MCF 10A (cell line): ENCODE measurements around the gene REV3L. TPM values are rescaled to one million over a fixed set of nuclear protein-coding genes. Genes with fewer than 3 reads are reported as not detected.

ENCODE experiments used
- BruUV-seq: library from RNA; stranded (reverse); fragments of 400-500 nt; replicated peaks from 2 replicates; lab custom pipeline; 2021; lab: Mats Ljungman, UMichigan
- CTCF ChIA-PET: fragments of 300-600 bp; sonication (Branson Sonifier 250); formaldehyde crosslinking; extraction: SDS; loops from one replicate; lab custom pipeline; 2021; ENCODE audit warnings: antibody characterized with exemption, inconsistent platforms; lab: Yijun Ruan, JAX
- POLR2A ChIA-PET: fragments of 300-600, 350-650 bp; sonication (Branson Sonifier 250); formaldehyde crosslinking; extraction: SDS; loops from one replicate; lab custom pipeline; 2020; ENCODE audit warnings: antibody characterized with exemption, inconsistent platforms; lab: Yijun Ruan, JAX
- DNase-seq: peaks from one replicate; pipeline ENCODE4 v3.0.0-alpha.2; 2018; ENCODE audit not compliant: unreplicated experiment
- H3K27ac Mint-ChIP-seq: one replicate; pipeline ENCODE4 v1.8.0; 2022; ENCODE audit warnings: mild to moderate bottlenecking, low read depth, mixed read lengths; ENCODE audit not compliant: unreplicated experiment
- H3K27me3 Mint-ChIP-seq: one replicate; pipeline ENCODE4 v1.8.0; 2022; ENCODE audit warnings: mixed read lengths; ENCODE audit not compliant: insufficient read depth, unreplicated experiment
- H3K36me3 Mint-ChIP-seq: one replicate; pipeline ENCODE4 v1.8.0; 2022; ENCODE audit warnings: mild to moderate bottlenecking, moderate library complexity, mixed read lengths; ENCODE audit not compliant: insufficient read depth, unreplicated experiment
- H3K4me1 Mint-ChIP-seq: one replicate; pipeline ENCODE4 v1.8.0; 2022; ENCODE audit warnings: mixed read lengths; ENCODE audit not compliant: insufficient read depth, unreplicated experiment
- H3K4me3 Mint-ChIP-seq: one replicate; pipeline ENCODE4 v1.8.0; 2022; ENCODE audit warnings: mild to moderate bottlenecking, moderate library complexity, mixed read lengths; ENCODE audit not compliant: unreplicated experiment
- H3K9me3 Mint-ChIP-seq: one replicate; pipeline ENCODE4 v1.8.0; 2022; ENCODE audit warnings: mixed read lengths; ENCODE audit not compliant: unreplicated experiment
- CTCF ChIP-seq: fragments of 200-600 bp; IDR thresholded peaks from one replicate; pipeline ENCODE4 v1.8.0; 2022; ENCODE audit warnings: antibody characterized with exemption, mild to moderate bottlenecking; ENCODE audit not compliant: unreplicated experiment
- intact Hi-C: fragments of 100-400 bp; cut with micrococcal nuclease; formaldehyde crosslinking; loops from 2 replicates; pipeline ENCODE4 v1.14.1; 2022
- total RNA-seq: library from RNA; stranded (reverse); gene quantifications from 2 replicates; pipeline ENCODE4 v1.2.3, GENCODE V29; 2022

Gene REV3L
- total RNA-seq, 1 experiment from 2014 or later, result 31.2 TPM

- intact Hi-C loops, result no loop called here
- no peak for TF ChIP-seq CTCF
- DNase-seq, result no peak
- H3K9me3 Mint-ChIP-seq, result no peaks in the 10 kb centered on the region
- no peak overlapping the region for H3K4me3 Mint-ChIP-seq
- BruUV-seq, result no TSS peak
- H3K27ac Mint-ChIP-seq, result no peak overlapping the region
- ChIA-PET CTCF (interaction anchor here (0.9 to 1.0 kb wide), 2 partner anchors 19 to 226 kb away, joined by 3 to 4 read pairs; no protein-coding TSS in a partner anchor), POLR2A (interaction anchor here (0.6 to 0.7 kb wide), 3 partner anchors 34 to 209 kb away, joined by 3 read pairs; partner anchors contain the start of gene REV3L)
- peaks cover 76% of the 10 kb centered on the region for H3K36me3 Mint-ChIP-seq
- H3K4me1 Mint-ChIP-seq, result no peaks in the 10 kb centered on the region
- no peaks in the 10 kb centered on the region for H3K27me3 Mint-ChIP-seq
Observed at GRCh38 chr6:111381123-111381522, 101.9 kb downstream of the REV3L start.

- Mint-ChIP-seq H3K4me3 (no peak overlapping the region), H3K27ac (no peak overlapping the region), H3K9me3 (no peaks in the 10 kb centered on the region), H3K4me1 (no peaks in the 10 kb centered on the region), H3K27me3 (no peaks in the 10 kb centered on the region), H3K36me3 (peaks cover 80% of the 10 kb centered on the region)
- ChIA-PET POLR2A (no interaction called here), CTCF (interaction anchor here (0.6 to 1.0 kb wide), 4 partner anchors 9 to 241 kb away, joined by 3 to 4 read pairs (median 4); no protein-coding TSS in a partner anchor)
- intact Hi-C loops, result no loop called here
- no peak for TF ChIP-seq CTCF
- DNase-seq, result no peak
- BruUV-seq, result no TSS peak
Observed at GRCh38 chr6:111379831-111380230, 103.2 kb downstream of the REV3L start.

- intact Hi-C loops, result no loop called here
- BruUV-seq, result no TSS peak
- POLR2A ChIA-PET, result no interaction called here
Observed at GRCh38 chr6:111379302-111379701, 103.7 kb downstream of the REV3L start.

GRCh38 chr6:111377558-111378120, 105.4 kb downstream of the REV3L start:
- TF ChIP-seq CTCF, result no peak
- BruUV-seq, result no TSS peak
- no peaks in the 10 kb centered on the region for H3K9me3 Mint-ChIP-seq
- no peak overlapping the region for H3K4me3 Mint-ChIP-seq
- POLR2A ChIA-PET, result interaction anchor here (0.6 to 0.7 kb wide), 2 partner anchors 18 to 1400 kb away, joined by 3 to 4 read pairs; no protein-coding TSS in a partner anchor
- no peak overlapping the region for H3K27ac Mint-ChIP-seq
- intact Hi-C loops, result no loop called here
- no peak for DNase-seq
- no peaks in the 10 kb centered on the region for H3K4me1 Mint-ChIP-seq
- H3K27me3 Mint-ChIP-seq, result no peaks in the 10 kb centered on the region
- CTCF ChIA-PET, result no interaction called here
- peaks cover 80% of the 10 kb centered on the region for H3K36me3 Mint-ChIP-seq

More at GRCh38 chr6:111379302-111379701, 103.7 kb downstream of the REV3L start:
- no peak for DNase-seq
- Mint-ChIP-seq H3K4me1 (no peaks in the 10 kb centered on the region), H3K36me3 (peaks cover 80% of the 10 kb centered on the region), H3K4me3 (no peak overlapping the region), H3K27ac (no peak overlapping the region), H3K27me3 (no peaks in the 10 kb centered on the region), H3K9me3 (no peaks in the 10 kb centered on the region)
- CTCF ChIA-PET, result no interaction called here
- TF ChIP-seq CTCF, result no peak
